GM10266 (cell line): ENCODE results near the gene LKAAEAR1.

ENCODE experiments used
- DNase-seq: peaks from one replicate; pipeline ENCODE4 v3.0.0; 2012; ENCODE audit errors: extremely low spot score
- TF ChIP-seq, protein P1 (sequence below): IDR thresholded peaks from 2 replicates; pipeline ENCODE4 v1.5.1; 2012; ENCODE audit warnings: mild to moderate bottlenecking, low read depth; ENCODE audit not compliant: control insufficient read depth, insufficient read depth; ENCODE audit errors: missing control alignments

The LKAAEAR1 gene

DNA sequence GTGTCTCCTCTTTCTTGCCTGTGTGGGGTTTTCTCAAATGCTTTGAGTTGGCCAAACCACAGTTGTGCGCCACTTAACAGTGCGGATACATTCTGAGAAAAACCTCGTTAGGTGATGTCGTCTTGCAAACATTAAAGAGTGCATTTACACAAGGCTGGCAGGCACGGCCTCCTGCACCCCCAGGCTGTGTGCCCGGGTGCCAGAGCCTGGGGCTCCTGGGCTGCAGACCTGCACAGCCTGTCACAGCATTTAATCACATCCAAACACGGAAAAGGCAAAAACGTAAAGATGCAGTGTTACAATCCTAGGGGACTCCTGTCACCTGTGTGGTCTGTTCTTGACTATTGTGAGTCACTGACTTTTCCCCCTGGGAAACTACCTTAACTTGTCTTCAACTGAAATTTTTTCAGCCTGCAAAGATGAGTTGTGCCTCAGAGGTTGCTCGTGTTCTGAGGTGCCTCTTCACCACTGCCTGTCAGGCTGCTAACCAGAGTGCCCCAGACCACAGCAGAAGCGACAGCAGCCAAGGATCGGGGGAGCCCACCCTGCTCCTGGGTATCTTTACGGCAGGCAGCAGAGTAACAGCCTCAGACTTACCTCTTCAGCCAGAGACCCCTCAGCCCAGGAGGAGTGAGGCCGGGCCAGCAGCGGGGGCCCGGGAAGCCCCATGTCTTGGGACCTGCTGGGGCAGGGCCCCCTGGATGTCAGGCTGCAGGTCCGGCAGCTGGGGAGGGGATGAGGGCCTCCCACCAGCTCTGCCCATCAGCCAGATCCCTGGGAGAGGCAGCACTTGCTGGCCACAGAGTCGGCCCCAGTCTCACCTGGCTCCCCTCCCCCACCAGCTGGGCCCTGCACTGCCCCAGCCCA lies 48.9 kb downstream of the LKAAEAR1 start:
- TF ChIP-seq, protein P1, sequence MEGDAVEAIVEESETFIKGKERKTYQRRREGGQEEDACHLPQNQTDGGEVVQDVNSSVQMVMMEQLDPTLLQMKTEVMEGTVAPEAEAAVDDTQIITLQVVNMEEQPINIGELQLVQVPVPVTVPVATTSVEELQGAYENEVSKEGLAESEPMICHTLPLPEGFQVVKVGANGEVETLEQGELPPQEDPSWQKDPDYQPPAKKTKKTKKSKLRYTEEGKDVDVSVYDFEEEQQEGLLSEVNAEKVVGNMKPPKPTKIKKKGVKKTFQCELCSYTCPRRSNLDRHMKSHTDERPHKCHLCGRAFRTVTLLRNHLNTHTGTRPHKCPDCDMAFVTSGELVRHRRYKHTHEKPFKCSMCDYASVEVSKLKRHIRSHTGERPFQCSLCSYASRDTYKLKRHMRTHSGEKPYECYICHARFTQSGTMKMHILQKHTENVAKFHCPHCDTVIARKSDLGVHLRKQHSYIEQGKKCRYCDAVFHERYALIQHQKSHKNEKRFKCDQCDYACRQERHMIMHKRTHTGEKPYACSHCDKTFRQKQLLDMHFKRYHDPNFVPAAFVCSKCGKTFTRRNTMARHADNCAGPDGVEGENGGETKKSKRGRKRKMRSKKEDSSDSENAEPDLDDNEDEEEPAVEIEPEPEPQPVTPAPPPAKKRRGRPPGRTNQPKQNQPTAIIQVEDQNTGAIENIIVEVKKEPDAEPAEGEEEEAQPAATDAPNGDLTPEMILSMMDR: no peak
- no peak for DNase-seq

DNA sequence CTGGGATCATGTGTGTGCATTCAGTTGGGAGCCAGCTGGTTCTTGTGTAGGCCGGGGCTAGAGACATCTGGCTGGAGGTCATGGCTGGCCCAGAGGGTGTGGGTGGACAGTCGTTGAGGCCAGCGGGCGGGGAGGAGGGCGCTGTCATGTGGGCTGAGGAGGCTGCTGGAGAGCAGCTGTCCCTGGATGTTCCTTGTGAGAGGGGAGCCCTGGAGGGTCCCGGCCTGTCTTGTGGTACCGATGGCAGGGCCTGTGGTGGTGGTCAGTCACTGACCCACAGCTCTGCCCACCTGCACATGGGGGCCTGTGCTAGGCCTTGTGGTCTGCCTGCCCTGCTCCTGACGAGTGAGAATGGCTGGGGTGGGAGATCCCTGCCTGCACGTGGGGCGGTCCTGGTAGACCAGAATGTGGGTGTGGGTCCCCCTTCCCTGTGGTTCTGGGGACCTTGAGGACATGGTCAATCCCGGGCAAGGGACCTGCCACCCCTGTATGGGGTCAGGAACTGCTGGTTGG lies 50.2 kb downstream of the LKAAEAR1 start:
- no peak for DNase-seq
- TF ChIP-seq, protein P1: no peak
